GM12891 (cell line): Measurements from ENCODE around the gene SORBS1.

ENCODE experiments used
- POLR2AphosphoS5 ChIP-seq: IDR thresholded peaks from 2 replicates; pipeline ENCODE4 v1.6.1; 2011; ENCODE audit warnings: low read depth, low read length, control low read depth
- TAF1 ChIP-seq: IDR thresholded peaks from 2 replicates; pipeline ENCODE4 v1.6.1; 2011; ENCODE audit warnings: low read depth, low read length, control low read depth

- TF ChIP-seq POLR2AphosphoS5 (no peak), TAF1 (no peak)
Observed at GRCh38 chr10:95296764-95297163, 264.4 kb downstream of the SORBS1 start.
